Muscle of leg (tissue), 11 donors: ENCODE results near the gene CA6. TPM values are rescaled to one million over a fixed set of nuclear protein-coding genes. Genes with fewer than 3 reads are reported as not detected.
"Not testable (repeated sequence)": the region's sequence is repeated elsewhere in the genome, so short reads cannot be mapped to it uniquely, and the experiment has no call there.

Experiments
- DNase-seq: peaks from one replicate; pipeline ENCODE4 v3.0.0; 2013
- H3K27ac ChIP-seq: one replicate; pipeline ENCODE4 v1.5.1; 2013; ENCODE audit warnings: mild to moderate bottlenecking, low read length, control low read depth
- H3K27me3 ChIP-seq: one replicate; pipeline ENCODE4 v1.6.1; 2013; ENCODE audit warnings: low read length; ENCODE audit not compliant: control insufficient read depth, insufficient read depth
- H3K36me3 ChIP-seq: one replicate; pipeline ENCODE4 v1.6.1; 2013; ENCODE audit warnings: low read length; ENCODE audit not compliant: control insufficient read depth, insufficient read depth
- H3K4me1 ChIP-seq: one replicate; pipeline ENCODE4 v1.6.1; 2013; ENCODE audit warnings: low read length; ENCODE audit not compliant: control insufficient read depth, insufficient read depth
- H3K4me3 ChIP-seq: one replicate; pipeline ENCODE4 v1.5.1; 2013; ENCODE audit warnings: low read length, control low read depth
- H3K9me3 ChIP-seq: replicated peaks from 2 replicates; pipeline ENCODE4 v1.6.1; 2013; ENCODE audit warnings: low read depth, low read length; ENCODE audit not compliant: control insufficient read depth
- WGBS: methylation state at CpG from one replicate; pipeline ENCODE4 v1.1.5; 2013; ENCODE audit warnings: missing lambda C conversion rate; ENCODE audit not compliant: insufficient coverage; 5-methylcytosine and 5-hydroxymethylcytosine counted together
- polyA plus RNA-seq, 8 donors: library from polyadenylated mRNA; unstranded; fragments of 120-200 nt; gene quantifications; one replicate each; pipeline versions ENCODE4 v1.2.1 to v1.2.3, GENCODE V29; 2013; ENCODE audit warnings: inconsistent platforms in 1 of 8, low replicate concordance in 1 of 8; ENCODE audit not compliant: insufficient read length in 8 of 8, insufficient read depth in 1 of 8
- total RNA-seq: library from RNA; stranded (reverse); fragments of 120-200 nt; gene quantifications from one replicate; pipeline ENCODE4 v1.2.4, GENCODE V29; 2013

CA6 gene
- total and polyA plus RNA-seq, 9 donors = 0.08 to 0.17 (median 0.09) TPM; not detected in 6

DNA sequence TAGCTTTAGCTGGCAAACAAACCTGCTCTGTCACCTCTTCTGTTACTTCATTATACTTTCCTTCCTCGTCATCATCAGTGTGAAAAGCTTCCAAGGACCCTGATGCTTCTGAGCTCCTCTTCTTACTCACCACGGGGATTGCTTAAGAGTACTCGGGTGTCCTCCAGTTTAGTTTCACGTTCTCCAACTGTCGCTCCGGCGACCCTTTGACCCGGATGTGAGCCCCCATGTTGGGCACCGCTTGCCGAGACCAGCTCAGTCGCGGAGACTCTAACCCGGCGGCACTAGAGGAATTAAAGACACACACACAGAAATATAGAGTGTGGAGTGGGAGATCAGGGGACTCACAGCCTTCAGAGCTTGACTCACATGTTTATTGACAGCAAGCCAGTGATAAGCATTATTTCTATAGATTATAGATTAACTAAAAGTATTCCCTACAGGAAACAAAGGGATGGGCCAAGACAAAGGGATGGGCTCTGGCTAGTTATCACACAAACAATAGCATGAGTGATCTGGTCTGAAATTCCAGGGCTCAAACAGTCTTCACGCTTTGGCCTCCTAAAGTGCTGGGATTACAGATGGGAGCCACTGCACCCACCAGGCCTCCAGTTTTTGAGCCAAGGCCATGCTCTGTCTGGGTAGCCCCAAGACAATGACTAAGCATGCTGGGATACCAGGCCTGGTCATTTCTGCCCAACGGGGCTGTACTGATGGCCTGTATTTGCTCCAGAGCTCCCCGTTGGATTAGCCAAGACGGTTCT, 37.1 kb upstream of the CA6 start:
- H3K4me3 ChIP-seq = no peak overlapping the region
- no peaks in the 10 kb centered on the region for H3K36me3 ChIP-seq
- peaks cover 5% of the 10 kb centered on the region for H3K4me1 ChIP-seq
- DNase-seq = no peak
- H3K27me3 ChIP-seq = peaks cover under 1% of the 10 kb centered on the region
- 54% methylated on average over 7 of the region's 18 CpGs for WGBS
- no peak overlapping the region for H3K27ac ChIP-seq
- H3K9me3 ChIP-seq = peaks cover 7% of the 10 kb centered on the region

DNA sequence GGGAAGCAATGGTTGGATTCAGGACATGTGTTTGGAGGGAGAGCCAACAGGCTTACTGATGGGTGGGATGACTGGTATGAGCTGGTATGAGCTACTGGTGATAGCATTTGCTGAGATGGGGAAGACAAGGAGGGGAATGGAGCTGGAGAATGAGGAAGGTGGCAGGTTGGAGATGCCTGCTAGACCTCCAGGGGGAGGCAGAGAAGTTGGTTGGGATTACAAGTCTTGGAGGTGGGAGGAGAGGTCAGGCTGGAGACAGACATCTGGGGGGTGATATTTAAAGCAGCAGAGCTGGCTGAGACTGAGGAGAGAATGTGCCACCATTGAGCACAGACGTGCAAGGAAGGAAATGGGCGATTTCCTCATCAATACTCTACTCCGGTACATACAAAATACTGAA, 35.3 kb upstream of the CA6 start:
- Histone ChIP-seq H3K27me3 (peaks cover 5% of the 10 kb centered on the region), H3K36me3 (no peaks in the 10 kb centered on the region), H3K27ac (no peak overlapping the region), H3K4me3 (no peak overlapping the region), H3K9me3 (peaks cover 7% of the 10 kb centered on the region), H3K4me1 (no peaks in the 10 kb centered on the region)
- DNase-seq = no peak
- no CpG with 5 or more reads among the region's 3 CpGs for WGBS

DNA sequence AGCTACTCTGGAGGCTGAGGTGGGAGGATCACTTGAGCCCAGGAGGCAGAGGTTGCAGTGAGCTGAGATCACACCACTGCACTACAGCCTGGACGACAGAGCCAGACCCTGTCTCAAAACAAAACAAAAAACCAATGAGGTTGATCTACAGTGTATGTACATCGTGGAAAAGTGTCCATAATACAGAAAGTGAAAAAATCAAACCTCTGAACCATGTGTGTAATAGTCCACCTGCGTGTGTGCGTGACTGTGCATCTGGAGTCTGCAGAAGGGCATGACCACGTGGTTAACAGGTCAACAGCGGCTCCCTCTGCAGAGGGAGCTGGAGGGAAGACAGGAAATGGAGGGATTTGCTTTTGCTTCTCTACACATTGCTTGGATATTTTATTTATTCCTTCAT, 34.8 kb upstream of the CA6 start:
- WGBS = 39% methylated on average over 3 of the region's 6 CpGs
- Histone ChIP-seq H3K27me3 (peaks cover 5% of the 10 kb centered on the region), H3K4me3 (no peak overlapping the region), H3K4me1 (no peaks in the 10 kb centered on the region), H3K36me3 (no peaks in the 10 kb centered on the region), H3K9me3 (peaks cover 7% of the 10 kb centered on the region), H3K27ac (no peak overlapping the region)
- DNase-seq = no peak

DNA sequence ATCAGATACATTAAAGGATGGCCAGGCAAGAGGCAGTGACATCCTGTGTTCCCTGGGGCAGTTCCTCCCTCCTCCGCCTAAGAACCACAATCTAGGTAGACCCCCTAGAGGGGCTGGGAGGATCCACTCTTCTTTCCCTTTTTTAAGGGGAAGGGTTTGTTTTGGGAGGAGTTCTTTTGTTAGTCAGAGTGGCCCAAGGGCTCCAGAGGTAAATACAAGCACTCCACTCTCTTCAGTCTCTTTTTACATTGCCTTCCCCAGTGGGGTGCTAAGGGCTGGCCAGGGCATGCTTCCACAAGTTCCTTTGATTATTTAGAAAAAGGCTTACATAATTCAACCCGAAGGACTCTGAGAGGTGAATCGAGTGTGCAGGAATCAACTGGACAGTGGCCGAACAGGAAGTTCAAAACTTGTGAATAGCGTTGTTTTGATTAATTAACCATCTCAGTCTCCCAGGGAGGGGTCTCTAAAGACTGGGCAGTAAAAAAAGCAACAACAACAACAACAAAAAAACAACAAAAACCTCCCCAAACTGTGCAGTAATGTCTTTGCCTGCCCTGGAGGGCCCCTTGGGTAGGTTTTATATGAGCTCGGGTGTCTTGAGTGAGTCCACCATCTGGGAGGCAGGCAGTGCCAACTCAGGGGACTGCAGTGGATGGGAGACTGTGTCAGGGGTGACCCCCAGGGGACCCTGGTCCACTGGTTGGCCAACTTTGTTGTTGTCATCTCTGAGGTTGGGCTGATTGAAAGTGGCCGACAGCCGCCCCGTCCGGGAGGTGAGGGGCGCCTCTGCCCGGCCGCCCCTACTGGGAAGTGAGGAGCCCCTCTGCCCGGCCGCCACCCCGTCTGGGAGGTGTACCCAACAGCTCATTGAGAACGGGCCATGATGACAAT, 34.0 kb upstream of the CA6 start:
- no peak overlapping the region for H3K4me3 ChIP-seq
- H3K36me3 ChIP-seq = no peaks in the 10 kb centered on the region
- no peak overlapping the region for H3K27ac ChIP-seq
- peaks cover 5% of the 10 kb centered on the region for H3K27me3 ChIP-seq
- peaks cover 7% of the 10 kb centered on the region for H3K9me3 ChIP-seq
- H3K4me1 ChIP-seq = no peaks in the 10 kb centered on the region
- WGBS = 82% methylated on average over 4 of the region's 17 CpGs
- DNase-seq = no peak

DNA sequence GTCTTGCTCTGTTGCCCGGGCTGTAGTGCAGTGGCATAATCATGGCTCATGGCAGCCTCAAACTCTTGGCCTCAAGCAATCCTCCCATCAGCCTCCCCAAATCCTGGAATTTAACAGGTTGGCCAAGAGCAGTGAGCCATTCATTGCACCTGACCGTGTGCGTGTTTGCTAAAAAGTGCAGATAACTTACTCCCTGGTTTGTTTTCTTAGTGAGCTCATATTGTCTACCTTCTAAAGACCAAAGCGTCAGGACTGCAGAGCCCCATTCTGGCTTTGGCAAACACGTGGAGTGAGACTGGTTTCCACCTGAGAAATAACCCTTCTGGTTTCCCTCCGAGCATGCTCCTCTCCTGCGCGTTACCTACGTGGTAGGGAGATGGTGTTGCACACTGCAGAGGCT, 32.2 kb upstream of the CA6 start:
- H3K9me3 ChIP-seq = peaks cover 7% of the 10 kb centered on the region
- H3K4me3 ChIP-seq = no peak overlapping the region
- peaks cover 5% of the 10 kb centered on the region for H3K27me3 ChIP-seq
- H3K27ac ChIP-seq = no peak overlapping the region
- 88% methylated on average over 7 of the region's 9 CpGs for WGBS
- no peak for DNase-seq
- no peaks in the 10 kb centered on the region for H3K4me1 ChIP-seq
- no peaks in the 10 kb centered on the region for H3K36me3 ChIP-seq

DNA sequence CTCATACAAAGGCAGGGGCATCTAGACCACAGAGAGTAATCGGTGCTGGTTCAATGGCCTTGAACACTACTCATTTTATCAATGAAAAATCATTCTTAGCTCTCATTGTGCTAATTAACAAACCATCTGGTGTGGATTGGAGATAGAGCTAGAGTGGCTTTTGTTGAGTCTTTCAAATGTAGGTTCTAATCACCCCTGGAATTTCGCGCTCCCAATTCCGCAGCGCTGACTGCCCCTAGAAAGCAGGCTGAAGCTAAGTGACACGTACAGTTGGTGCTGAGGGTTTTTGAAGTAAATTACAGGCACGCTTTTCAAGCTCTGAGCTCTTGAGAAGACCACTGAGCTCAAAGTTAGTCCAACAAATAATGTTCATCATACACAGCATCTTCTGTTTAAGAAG, 31.2 kb upstream of the CA6 start:
- peaks cover 7% of the 10 kb centered on the region for H3K9me3 ChIP-seq
- DNase-seq = no peak
- H3K4me1 ChIP-seq = no peaks in the 10 kb centered on the region
- peaks cover 5% of the 10 kb centered on the region for H3K27me3 ChIP-seq
- no peak overlapping the region for H3K27ac ChIP-seq
- no peak overlapping the region for H3K4me3 ChIP-seq
- H3K36me3 ChIP-seq = no peaks in the 10 kb centered on the region
- WGBS = 80% methylated on average over 6 of the region's 7 CpGs

DNA sequence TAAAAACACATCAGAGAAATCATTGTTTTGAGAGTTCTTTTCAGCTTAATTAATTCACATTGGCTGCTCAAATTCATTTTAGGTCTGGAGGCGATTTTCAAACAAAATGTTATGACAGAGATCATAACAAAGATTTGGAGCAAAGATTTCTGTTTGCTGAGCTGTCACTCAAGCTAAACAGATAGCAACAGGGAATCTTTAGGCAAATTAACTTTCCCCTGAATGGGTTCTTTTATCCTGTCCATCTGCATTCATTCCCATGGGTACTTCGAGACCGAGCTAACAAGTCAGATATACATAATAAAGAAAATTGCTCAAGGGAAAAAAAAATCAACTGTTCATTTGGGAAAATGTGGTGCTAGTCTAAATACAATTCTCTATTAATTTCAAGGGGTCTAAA, 30.2 kb upstream of the CA6 start:
- no CpG with 5 or more reads among the region's 3 CpGs for WGBS
- Histone ChIP-seq H3K27ac (no peak overlapping the region), H3K4me1 (no peaks in the 10 kb centered on the region), H3K36me3 (no peaks in the 10 kb centered on the region), H3K27me3 (peaks cover 5% of the 10 kb centered on the region), H3K9me3 (peaks cover 4% of the 10 kb centered on the region), H3K4me3 (no peak overlapping the region)
- DNase-seq = no peak

DNA sequence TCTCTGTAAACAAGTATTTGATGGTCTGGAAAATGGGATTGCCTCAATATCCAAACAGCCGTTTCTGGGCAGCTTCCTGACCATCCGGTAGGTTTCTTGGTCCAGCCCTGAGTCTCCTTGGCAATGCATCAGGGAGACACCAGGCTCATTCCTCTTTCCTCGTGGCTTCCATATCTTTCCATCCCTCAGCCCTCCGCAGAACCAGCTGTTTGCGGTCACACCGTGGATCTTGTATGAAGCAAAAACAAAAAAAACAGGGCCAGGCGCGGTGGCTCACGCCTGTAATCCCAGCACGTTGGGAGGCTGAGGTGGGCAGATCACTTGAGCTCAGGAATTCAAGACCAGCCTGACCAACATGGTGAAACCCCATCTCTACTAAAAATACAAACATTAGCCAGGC, 28.1 kb upstream of the CA6 start:
- DNase-seq, H3K27ac ChIP-seq, H3K9me3 ChIP-seq, H3K36me3 ChIP-seq, H3K27me3 ChIP-seq, H3K4me1 ChIP-seq, H3K4me3 ChIP-seq: not testable (repeated sequence)
- WGBS = 92% methylated on average over 9 of the region's 10 CpGs

DNA sequence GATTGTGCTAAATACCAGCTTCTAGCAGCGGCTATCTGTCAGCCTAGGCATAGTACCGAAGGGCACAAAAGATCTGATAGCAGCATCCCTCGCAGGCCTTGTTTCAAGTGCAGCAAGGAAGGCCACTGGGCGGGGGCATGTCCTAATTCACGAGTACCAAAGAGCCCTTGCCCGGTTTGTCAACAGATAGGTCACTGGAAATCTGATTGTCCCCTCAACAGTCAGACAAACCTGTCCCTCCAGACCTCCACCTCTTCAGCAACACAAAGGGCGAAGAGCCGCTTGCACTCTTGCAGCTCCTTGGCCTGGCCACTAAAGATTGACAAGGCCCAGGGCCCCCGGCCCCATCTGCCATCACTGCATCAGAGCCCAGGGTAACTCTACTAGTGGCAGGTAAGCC, 22.7 kb upstream of the CA6 start:
- H3K9me3 ChIP-seq = no peaks in the 10 kb centered on the region
- peaks cover 4% of the 10 kb centered on the region for H3K27me3 ChIP-seq
- no peaks in the 10 kb centered on the region for H3K36me3 ChIP-seq
- no peak overlapping the region for H3K27ac ChIP-seq
- no peaks in the 10 kb centered on the region for H3K4me1 ChIP-seq
- 80% methylated on average over 8 of the region's 9 CpGs for WGBS
- DNase-seq = no peak
- H3K4me3 ChIP-seq = no peak overlapping the region

DNA sequence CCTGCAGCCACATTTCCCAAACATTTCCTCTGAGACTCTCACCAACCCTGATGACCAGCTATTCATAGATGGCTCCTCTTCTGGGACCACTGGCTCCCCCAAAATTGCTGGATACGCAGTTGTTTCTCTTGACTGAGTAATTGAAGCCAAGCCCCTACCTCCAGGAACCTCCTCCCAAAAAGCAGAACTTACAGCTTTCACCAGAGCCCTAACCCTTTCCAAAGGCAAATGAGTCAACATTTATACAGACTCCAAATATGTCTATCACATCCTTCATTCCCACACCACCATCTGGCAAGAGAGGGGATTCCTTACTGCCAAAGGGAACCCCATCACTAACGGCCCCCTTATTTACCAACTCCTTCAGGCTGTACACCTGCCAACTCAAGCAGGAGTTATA, 20.3 kb upstream of the CA6 start:
- WGBS = 53% methylated on average over 2 of the region's 2 CpGs
- Histone ChIP-seq H3K36me3 (no peaks in the 10 kb centered on the region), H3K27me3 (peaks cover 4% of the 10 kb centered on the region), H3K4me1 (no peaks in the 10 kb centered on the region), H3K9me3 (no peaks in the 10 kb centered on the region), H3K4me3 (no peak overlapping the region), H3K27ac (no peak overlapping the region)
- DNase-seq = no peak
